SKM-1 treated with dmso at 0.1 percent for 144 hours (cell line): Measurements from ENCODE around the gene RBM14.
A peak's percentile ranks its signal among the peaks of the same experiment; 100 is the strongest.
"Not testable (repeated sequence)": the region's sequence is repeated elsewhere in the genome, so short reads cannot be mapped to it uniquely, and the experiment has no call there.

Experiments
- DNase-seq: peaks from one replicate; lab custom pipeline; 2025; ENCODE audit not compliant: unreplicated experiment; lab: John Stamatoyannopoulos, UW

Gene RBM14

GRCh38 chr11:66636411-66636810, 20.0 kb downstream of the RBM14 start:
- DNase-seq, result no peak

GRCh38 chr11:66637557-66638176, 21.2 kb downstream of the RBM14 start:
- no peak for DNase-seq

GRCh38 chr11:66638177-66639065, 22.0 kb downstream of the RBM14 start, which contains the start of gene RBM4:
RBM4 (plus strand) TSS chr11:66638703; CDS start chr11:66639712, 1,009 bp downstream.
- peak; percentile 98 for DNase-seq

- DNase-seq, result no peak
These were observed 22.8 kb downstream of the RBM14 start for GRCh38 chr11:66639066-66639813.

GRCh38 chr11:66639814-66640340, 23.4 kb downstream of the RBM14 start:
- not testable (repeated sequence) for DNase-seq

GRCh38 chr11:66641834-66642233, 25.4 kb downstream of the RBM14 start:
- DNase-seq, result no peak

GRCh38 chr11:66643745-66644437, 27.5 kb downstream of the RBM14 start:
- DNase-seq, result no peak

- no peak for DNase-seq
These were observed 30.4 kb downstream of the RBM14 start for GRCh38 chr11:66646828-66647227.

GRCh38 chr11:66649903-66650302, 33.5 kb downstream of the RBM14 start:
- DNase-seq, result no peak

GRCh38 chr11:66651016-66651415, 34.6 kb downstream of the RBM14 start:
- no peak for DNase-seq

- no peak for DNase-seq
These were observed 36.2 kb downstream of the RBM14 start for GRCh38 chr11:66652651-66653050.

GRCh38 chr11:66653123-66653522, 36.7 kb downstream of the RBM14 start:
- no peak for DNase-seq

GRCh38 chr11:66659763-66660162, 43.3 kb downstream of the RBM14 start:
- DNase-seq, result peak; percentile 23

- DNase-seq, result no peak
These were observed 47.4 kb downstream of the RBM14 start for GRCh38 chr11:66663741-66664296.

- DNase-seq, result no peak
These were observed 48.9 kb downstream of the RBM14 start for GRCh38 chr11:66665369-66665768.

GRCh38 chr11:66670816-66671215, 54.4 kb downstream of the RBM14 start:
- DNase-seq, result no peak

GRCh38 chr11:66674964-66675602, 58.7 kb downstream of the RBM14 start:
- DNase-seq, result no peak

GRCh38 chr11:66676282-66676919, 60.0 kb downstream of the RBM14 start:
- DNase-seq, result no peak
